Nephron (organoid): ENCODE data around the gene TOR2A.

Experiments
- H3K27ac Mint-ChIP-seq, 3 experiments: 2 replicates each; pipeline ENCODE4 v1.8.0; 2020; ENCODE audit warnings: mixed read lengths in 3 of 3, mild to moderate bottlenecking in 2 of 3, moderate library complexity in 1 of 3
- H3K27me3 Mint-ChIP-seq: 2 replicates; pipeline ENCODE4 v1.8.0; 2021; ENCODE audit warnings: low read depth, mild to moderate bottlenecking, moderate library complexity, mixed read lengths
- H3K36me3 Mint-ChIP-seq: 2 replicates; pipeline ENCODE4 v1.8.0; 2020; ENCODE audit warnings: low read depth, mixed read lengths
- H3K4me1 Mint-ChIP-seq: 2 replicates; pipeline ENCODE4 v1.8.0; 2020; ENCODE audit warnings: mixed read lengths
- H3K4me3 Mint-ChIP-seq, 3 experiments: 2 replicates each; pipeline ENCODE4 v1.8.0; 2020; ENCODE audit warnings: mild to moderate bottlenecking in 3 of 3, mixed read lengths in 3 of 3, moderate library complexity in 2 of 3
- H3K9me3 Mint-ChIP-seq: 2 replicates; pipeline ENCODE4 v1.8.0; 2020; ENCODE audit warnings: mixed read lengths
- TF ChIP-seq, protein P1 (sequence below), 3 experiments: fragments of 200-600 bp; sonication (generic); IDR thresholded peaks; one replicate each; pipeline ENCODE4 v1.5.0; 2021; ENCODE audit warnings: antibody characterized with exemption in 3 of 3; ENCODE audit not compliant: unreplicated experiment in 3 of 3

The TOR2A gene

DNA sequence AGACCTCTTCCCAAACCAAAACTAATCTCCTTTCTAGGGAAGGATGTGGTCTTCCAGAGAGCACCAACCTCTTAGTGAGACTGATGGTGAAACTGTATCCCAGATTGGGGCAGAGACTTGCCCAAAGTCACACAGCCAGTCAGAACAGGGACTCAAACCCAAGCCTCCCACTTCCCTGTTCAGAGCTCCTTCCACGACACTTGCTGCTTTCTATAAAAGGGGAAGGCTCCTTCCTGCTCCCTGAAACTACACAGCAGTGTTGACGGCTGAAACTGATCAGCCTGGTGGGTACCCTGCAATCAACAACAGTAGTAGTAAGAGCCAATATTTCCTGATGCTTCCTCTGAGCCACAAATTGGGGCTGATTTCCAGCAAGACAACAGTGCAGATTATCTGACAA lies 1.5 kb downstream of the TOR2A start:
- Mint-ChIP-seq H3K4me3 (peak overlapping the region; percentile 86 to 88 (median 87)), H3K27ac (peak overlapping the region in 1 of 3 experiments; percentile 30), H3K36me3 (peaks cover 6% of the 10 kb centered on the region), H3K4me1 (no peaks in the 10 kb centered on the region), H3K27me3 (peaks cover 7% of the 10 kb centered on the region), H3K9me3 (no peaks in the 10 kb centered on the region)
- TF ChIP-seq, protein P1, sequence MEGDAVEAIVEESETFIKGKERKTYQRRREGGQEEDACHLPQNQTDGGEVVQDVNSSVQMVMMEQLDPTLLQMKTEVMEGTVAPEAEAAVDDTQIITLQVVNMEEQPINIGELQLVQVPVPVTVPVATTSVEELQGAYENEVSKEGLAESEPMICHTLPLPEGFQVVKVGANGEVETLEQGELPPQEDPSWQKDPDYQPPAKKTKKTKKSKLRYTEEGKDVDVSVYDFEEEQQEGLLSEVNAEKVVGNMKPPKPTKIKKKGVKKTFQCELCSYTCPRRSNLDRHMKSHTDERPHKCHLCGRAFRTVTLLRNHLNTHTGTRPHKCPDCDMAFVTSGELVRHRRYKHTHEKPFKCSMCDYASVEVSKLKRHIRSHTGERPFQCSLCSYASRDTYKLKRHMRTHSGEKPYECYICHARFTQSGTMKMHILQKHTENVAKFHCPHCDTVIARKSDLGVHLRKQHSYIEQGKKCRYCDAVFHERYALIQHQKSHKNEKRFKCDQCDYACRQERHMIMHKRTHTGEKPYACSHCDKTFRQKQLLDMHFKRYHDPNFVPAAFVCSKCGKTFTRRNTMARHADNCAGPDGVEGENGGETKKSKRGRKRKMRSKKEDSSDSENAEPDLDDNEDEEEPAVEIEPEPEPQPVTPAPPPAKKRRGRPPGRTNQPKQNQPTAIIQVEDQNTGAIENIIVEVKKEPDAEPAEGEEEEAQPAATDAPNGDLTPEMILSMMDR (IDR thresholded peaks at IDR 0.05; ENCODE audit: unreplicated experiment in 3 of 3): no peak

DNA sequence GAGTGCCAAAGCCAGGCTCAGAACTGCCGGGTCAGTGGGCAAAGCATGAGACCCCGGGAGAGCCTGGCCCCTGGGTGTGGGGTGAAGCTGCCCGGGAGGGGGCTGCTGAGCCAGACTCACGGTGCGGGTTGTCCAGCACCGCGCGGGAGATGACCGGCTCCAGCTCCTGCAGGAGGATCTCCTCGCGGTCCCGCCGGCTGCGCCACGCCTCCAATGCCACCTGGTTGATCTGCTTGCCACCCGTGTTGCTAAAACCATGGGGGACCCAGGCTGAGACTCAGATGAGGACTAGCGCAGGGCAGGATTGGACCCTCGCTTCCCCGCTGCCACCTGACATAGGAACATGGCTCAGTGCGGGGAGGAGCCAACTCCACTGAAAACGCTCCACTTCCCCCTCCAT lies 2.6 kb downstream of the TOR2A start:
- TF ChIP-seq, protein P1 (IDR thresholded peaks at IDR 0.05; ENCODE audit: unreplicated experiment in 3 of 3): no peak
- Mint-ChIP-seq H3K27ac (no peak overlapping the region), H3K9me3 (no peaks in the 10 kb centered on the region), H3K4me3 (peak overlapping the region; percentile 25 to 60 (median 38)), H3K4me1 (no peaks in the 10 kb centered on the region), H3K36me3 (no peaks in the 10 kb centered on the region), H3K27me3 (peaks cover 7% of the 10 kb centered on the region)

DNA sequence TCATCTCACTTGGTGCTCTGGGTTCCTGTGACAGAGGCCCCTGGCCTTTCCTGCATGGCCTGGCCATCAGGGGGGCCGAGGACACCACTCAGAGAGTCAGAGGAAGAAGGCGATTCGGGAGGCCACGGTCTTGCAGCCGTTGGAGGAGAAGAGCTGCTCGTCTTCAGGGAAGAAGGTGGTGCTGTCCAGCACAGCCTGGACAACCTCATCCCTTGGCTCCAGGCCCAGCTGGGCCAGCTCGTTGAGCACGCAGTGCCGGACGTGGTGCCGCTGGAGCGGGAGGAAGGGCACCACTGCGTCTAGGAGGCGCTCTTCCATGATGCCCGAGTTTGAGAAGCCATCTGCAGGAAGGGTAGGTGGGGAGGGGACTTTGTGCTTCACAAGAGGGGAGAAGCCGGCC lies 3.2 kb downstream of the TOR2A start:
- peaks cover 7% of the 10 kb centered on the region for H3K27me3 Mint-ChIP-seq
- H3K9me3 Mint-ChIP-seq: no peaks in the 10 kb centered on the region
- H3K36me3 Mint-ChIP-seq: no peaks in the 10 kb centered on the region
- TF ChIP-seq, protein P1 (IDR thresholded peaks at IDR 0.05; ENCODE audit: unreplicated experiment in 3 of 3): no peak
- peak overlapping the region in 1 of 3 experiments; percentile 41 for H3K4me3 Mint-ChIP-seq
- no peaks in the 10 kb centered on the region for H3K4me1 Mint-ChIP-seq
- no peak overlapping the region for H3K27ac Mint-ChIP-seq

DNA sequence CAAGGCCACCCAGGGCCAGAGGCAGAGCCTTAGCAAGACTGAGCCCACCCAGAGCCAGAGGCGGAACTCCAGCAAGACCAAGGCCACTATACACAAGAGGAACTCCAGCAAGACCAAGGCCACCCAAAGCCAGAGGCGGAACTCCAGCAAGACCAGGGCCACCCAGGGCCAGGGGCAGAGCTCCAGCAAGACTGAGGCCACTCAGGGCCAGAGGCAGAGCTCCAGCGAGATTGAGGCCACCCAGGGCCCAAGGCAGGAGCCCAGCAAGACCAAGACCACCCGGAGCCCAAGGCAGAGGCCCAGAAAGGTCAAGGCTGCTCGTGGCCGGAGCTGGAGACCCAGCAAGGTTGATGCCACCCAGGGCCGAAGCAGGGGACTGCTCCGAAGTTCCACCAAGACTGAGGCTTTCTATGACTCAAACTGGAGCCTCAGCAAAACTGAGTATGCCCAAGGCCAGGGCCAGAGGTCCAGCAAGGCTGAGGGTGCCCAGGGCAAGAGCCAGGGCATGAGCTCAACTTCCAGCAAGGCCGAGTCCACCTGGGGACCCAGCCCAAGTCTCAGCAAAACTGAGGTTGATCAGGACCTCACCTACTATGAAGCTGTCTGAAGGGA lies 4.2 kb downstream of the TOR2A start:
- Mint-ChIP-seq H3K27ac (no peak overlapping the region), H3K27me3 (peaks cover 4% of the 10 kb centered on the region), H3K9me3 (no peaks in the 10 kb centered on the region), H3K4me1 (no peaks in the 10 kb centered on the region), H3K4me3 (peak overlapping the region in 1 of 3 experiments; percentile 22), H3K36me3 (no peaks in the 10 kb centered on the region)
- TF ChIP-seq, protein P1 (IDR thresholded peaks at IDR 0.05; ENCODE audit: unreplicated experiment in 3 of 3): no peak

DNA sequence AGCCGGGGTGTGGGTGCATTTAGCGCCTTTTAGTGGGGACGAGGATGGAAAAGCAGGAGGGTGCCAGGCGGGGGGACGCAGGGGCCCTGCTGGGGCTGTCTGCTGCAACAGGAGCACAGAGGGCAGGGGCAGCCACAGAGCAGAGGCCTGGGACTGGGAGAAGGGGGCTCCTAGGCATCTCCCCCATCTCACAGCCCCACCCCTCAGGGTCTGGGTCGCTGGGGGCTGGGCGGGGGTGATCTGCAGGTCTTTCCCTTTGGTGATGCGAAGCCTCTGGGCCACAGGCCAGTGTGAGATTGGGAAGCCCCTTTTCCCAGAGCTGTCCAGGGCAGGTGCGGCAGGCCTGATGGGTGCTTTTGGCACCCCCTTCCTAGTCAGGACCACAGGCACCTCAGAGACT lies 4.8 kb downstream of the TOR2A start:
- Mint-ChIP-seq H3K36me3 (no peaks in the 10 kb centered on the region), H3K9me3 (no peaks in the 10 kb centered on the region)
- TF ChIP-seq, protein P1 (IDR thresholded peaks at IDR 0.05; ENCODE audit: unreplicated experiment in 3 of 3): no peak

More for the DNA sequence above, 4.8 kb downstream of the TOR2A start:
- H3K4me1 Mint-ChIP-seq: no peaks in the 10 kb centered on the region
- H3K27ac Mint-ChIP-seq: no peak overlapping the region
- H3K4me3 Mint-ChIP-seq: no peak overlapping the region
- peaks cover 4% of the 10 kb centered on the region for H3K27me3 Mint-ChIP-seq
